OCI-M1 (cell line): ENCODE measurements around the gene YIPF7.
A peak's percentile ranks its signal among the peaks of the same experiment; 100 is the strongest.

Experiments used
- DNase-seq: peaks from one replicate; lab custom pipeline; 2025; lab: John Stamatoyannopoulos, UW

Gene YIPF7

GRCh38 chr4:44623676-44624075 is 27.7 kb downstream of the YIPF7 start:
- DNase-seq, result no peak

- no peak for DNase-seq
Observed at GRCh38 chr4:44616621-44617020, 34.8 kb downstream of the YIPF7 start.

- DNase-seq, result peak; percentile 82
Observed at GRCh38 chr4:44583393-44583792, 68.0 kb downstream of the YIPF7 start.

- no peak for DNase-seq
Observed at GRCh38 chr4:44580231-44580630, 71.2 kb downstream of the YIPF7 start.

DNA sequence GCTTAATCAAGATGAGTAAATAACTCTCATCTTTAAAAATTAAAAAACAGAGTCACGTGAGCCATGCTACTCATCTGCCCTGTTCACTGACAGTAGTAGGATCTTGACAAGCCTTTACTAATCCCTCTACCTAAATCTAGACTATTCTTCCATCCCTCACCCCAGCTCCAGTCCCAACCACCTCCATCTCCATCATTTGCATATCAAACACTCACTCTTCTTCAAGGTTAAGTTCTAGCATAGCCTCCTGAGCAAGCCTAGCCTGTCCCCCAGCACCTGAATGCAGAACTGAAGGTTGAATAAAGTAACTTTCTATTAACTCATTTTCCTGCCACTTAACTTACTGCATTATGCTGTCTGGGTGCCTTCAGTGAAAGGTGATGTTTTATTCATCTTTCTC is 72.5 kb downstream of the YIPF7 start:
- no peak for DNase-seq
